Hepatocyte (in vitro differentiated cells): ENCODE results near the gene KCNN3.

ENCODE experiments used
- EZH2 ChIP-seq: fragments of 200-600 bp; sonication (generic); IDR thresholded peaks from 2 replicates; pipeline ENCODE4 v1.6.1; 2016; ENCODE audit warnings: antibody characterized with exemption, mild to moderate bottlenecking, borderline replicate concordance
- EZH2phosphoT487 ChIP-seq: fragments of 200-600 bp; sonication (generic); IDR thresholded peaks from one replicate; pipeline ENCODE4 v1.6.1; 2018; ENCODE audit warnings: antibody characterized with exemption, mild to moderate bottlenecking, low read depth, moderate library complexity; ENCODE audit not compliant: unreplicated experiment, severe bottlenecking
- TF ChIP-seq, protein P1 (sequence below): fragments of 200-600 bp; sonication (generic); IDR thresholded peaks from 2 replicates; pipeline ENCODE4 v1.5.1; 2016; ENCODE audit warnings: antibody characterized with exemption, mild to moderate bottlenecking; ENCODE audit not compliant: poor library complexity

DNA sequence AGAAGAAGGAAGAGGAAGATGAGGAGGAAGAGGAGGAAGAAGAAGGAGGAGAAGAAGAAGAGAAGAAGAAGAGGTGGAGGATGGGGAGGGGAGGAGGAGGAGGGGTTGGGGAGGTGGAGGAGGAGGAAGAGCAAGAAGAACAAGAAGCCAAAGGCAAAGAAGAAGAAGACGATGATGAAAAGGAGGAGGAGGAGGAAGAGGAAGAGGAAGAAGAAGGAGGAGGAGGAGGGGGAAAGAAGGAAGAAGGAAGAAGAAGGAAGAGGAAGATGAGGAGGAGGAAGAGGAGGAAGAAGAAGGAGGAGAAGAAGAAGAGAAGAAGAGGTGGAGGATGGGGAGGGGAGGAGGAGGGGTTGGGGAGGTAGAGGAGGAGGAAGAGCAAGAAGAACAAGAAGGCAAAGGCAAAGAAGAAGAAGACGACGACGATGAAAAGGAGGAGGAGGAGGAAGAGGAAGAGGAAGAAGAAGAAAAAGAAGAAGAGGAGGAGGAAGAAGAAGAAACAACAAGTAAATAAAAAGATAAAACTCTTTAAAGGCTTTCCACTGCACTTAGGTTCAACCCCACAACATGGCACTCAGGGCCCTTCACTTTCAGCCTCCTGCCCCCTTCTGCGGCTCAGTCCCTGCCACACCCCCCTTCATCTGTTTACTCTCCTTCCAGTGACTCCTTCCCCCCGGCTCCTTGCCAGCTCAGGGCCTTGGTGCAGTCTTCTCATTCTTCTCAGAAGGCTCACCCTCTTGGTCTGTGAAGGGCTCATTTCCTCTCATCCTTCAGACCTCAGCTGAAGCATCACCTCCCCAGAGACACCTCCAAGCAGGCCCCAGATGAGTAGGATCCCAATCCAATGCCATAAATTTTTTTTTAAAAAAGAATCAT lies 114.0 kb downstream of the KCNN3 start:
- TF ChIP-seq EZH2 (no peak), EZH2phosphoT487 (no peak)
- TF ChIP-seq, protein P1, sequence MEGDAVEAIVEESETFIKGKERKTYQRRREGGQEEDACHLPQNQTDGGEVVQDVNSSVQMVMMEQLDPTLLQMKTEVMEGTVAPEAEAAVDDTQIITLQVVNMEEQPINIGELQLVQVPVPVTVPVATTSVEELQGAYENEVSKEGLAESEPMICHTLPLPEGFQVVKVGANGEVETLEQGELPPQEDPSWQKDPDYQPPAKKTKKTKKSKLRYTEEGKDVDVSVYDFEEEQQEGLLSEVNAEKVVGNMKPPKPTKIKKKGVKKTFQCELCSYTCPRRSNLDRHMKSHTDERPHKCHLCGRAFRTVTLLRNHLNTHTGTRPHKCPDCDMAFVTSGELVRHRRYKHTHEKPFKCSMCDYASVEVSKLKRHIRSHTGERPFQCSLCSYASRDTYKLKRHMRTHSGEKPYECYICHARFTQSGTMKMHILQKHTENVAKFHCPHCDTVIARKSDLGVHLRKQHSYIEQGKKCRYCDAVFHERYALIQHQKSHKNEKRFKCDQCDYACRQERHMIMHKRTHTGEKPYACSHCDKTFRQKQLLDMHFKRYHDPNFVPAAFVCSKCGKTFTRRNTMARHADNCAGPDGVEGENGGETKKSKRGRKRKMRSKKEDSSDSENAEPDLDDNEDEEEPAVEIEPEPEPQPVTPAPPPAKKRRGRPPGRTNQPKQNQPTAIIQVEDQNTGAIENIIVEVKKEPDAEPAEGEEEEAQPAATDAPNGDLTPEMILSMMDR: no peak
